Thymus (tissue), 14 donors: Measurements from ENCODE around the gene PUM2. TPM values are rescaled to one million over a fixed set of nuclear protein-coding genes. Genes with fewer than 3 reads are reported as not detected.

ENCODE experiments used
- DNase-seq, 9 donors: peaks; one replicate each; pipeline ENCODE4 v3.0.0-alpha.2; 2013; ENCODE audit warnings: low spot score in 9 of 9, low read depth in 6 of 9, missing footprints in 1 of 9
- H3K27ac ChIP-seq, 2 donors: one replicate each; pipeline ENCODE4 v1.5.1; 2013; ENCODE audit warnings: control low read depth in 1 of 2, low read depth in 1 of 2, low read length in 1 of 2, mild to moderate bottlenecking in 1 of 2, moderate library complexity in 1 of 2
- H3K27me3 ChIP-seq, 2 donors: one replicate each; pipeline ENCODE4 v1.5.1; 2013; ENCODE audit warnings: low read length in 1 of 2; ENCODE audit not compliant: control insufficient read depth in 2 of 2, insufficient read depth in 1 of 2
- H3K36me3 ChIP-seq, 2 donors: one replicate each; pipeline ENCODE4 v1.5.1; 2013; ENCODE audit warnings: low read length in 1 of 2, mild to moderate bottlenecking in 1 of 2, moderate library complexity in 1 of 2; ENCODE audit not compliant: control insufficient read depth in 2 of 2, insufficient read depth in 2 of 2
- H3K4me1 ChIP-seq, 2 donors: one replicate each; pipeline ENCODE4 v1.5.1; 2013; ENCODE audit warnings: low read length in 2 of 2; ENCODE audit not compliant: control insufficient read depth in 2 of 2, insufficient read depth in 2 of 2
- H3K4me3 ChIP-seq, 2 donors: one replicate each; pipeline ENCODE4 v1.5.1; 2013; ENCODE audit warnings: low read length in 2 of 2, control low read depth in 1 of 2, mild to moderate bottlenecking in 1 of 2
- H3K9me3 ChIP-seq, 2 donors: one replicate each; pipeline ENCODE4 v1.5.1; 2013; ENCODE audit warnings: low read length in 1 of 2, mild to moderate bottlenecking in 1 of 2; ENCODE audit not compliant: control insufficient read depth in 2 of 2, insufficient read depth in 1 of 2
- WGBS: extraction: QIAGEN DNeasy Blood & Tissue Kit; methylation state at CpG from one replicate; pipeline ENCODE4 v1.1.7; 2013; 5-methylcytosine and 5-hydroxymethylcytosine counted together
- long read RNA-seq, 10 donors: transcript quantifications; one replicate each; lab custom pipeline, GENCODE V29; 2026
- polyA plus RNA-seq: library from polyadenylated mRNA; stranded (reverse); fragments of 200-250 nt; gene quantifications from one replicate; pipeline ENCODE4 v1.2.3, GENCODE V29; 2013
- total RNA-seq: library from RNA; stranded (reverse); fragments of 120-200 nt; gene quantifications from one replicate; pipeline ENCODE4 v1.2.4, GENCODE V29; 2013
- donor health status: healthy.

The PUM2 gene, protein sequence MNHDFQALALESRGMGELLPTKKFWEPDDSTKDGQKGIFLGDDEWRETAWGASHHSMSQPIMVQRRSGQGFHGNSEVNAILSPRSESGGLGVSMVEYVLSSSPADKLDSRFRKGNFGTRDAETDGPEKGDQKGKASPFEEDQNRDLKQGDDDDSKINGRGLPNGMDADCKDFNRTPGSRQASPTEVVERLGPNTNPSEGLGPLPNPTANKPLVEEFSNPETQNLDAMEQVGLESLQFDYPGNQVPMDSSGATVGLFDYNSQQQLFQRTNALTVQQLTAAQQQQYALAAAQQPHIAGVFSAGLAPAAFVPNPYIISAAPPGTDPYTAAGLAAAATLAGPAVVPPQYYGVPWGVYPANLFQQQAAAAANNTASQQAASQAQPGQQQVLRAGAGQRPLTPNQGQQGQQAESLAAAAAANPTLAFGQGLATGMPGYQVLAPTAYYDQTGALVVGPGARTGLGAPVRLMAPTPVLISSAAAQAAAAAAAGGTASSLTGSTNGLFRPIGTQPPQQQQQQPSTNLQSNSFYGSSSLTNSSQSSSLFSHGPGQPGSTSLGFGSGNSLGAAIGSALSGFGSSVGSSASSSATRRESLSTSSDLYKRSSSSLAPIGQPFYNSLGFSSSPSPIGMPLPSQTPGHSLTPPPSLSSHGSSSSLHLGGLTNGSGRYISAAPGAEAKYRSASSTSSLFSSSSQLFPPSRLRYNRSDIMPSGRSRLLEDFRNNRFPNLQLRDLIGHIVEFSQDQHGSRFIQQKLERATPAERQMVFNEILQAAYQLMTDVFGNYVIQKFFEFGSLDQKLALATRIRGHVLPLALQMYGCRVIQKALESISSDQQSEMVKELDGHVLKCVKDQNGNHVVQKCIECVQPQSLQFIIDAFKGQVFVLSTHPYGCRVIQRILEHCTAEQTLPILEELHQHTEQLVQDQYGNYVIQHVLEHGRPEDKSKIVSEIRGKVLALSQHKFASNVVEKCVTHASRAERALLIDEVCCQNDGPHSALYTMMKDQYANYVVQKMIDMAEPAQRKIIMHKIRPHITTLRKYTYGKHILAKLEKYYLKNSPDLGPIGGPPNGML
- total RNA-seq (40.2 TPM), polyA plus RNA-seq (66.8 TPM)
- long read RNA-seq, donor 1: 0 reads
- long read RNA-seq, donor 2, partial matches to known transcripts: 82 of 83 reads
- long read RNA-seq, donor 2, other reads (novel, unspliced or antisense): 0 of 83 reads
- long read RNA-seq, donor 3, partial matches to known transcripts: 13 of 14 reads
- long read RNA-seq, donor 3, other reads (novel, unspliced or antisense): 0 of 14 reads
- long read RNA-seq, donor 4: 0 reads
- long read RNA-seq, donor 5, full-length matches to known transcripts: 2 of 35 reads
- long read RNA-seq, donor 5, partial matches to known transcripts: 33 of 35 reads
- long read RNA-seq, donor 5, other reads (novel, unspliced or antisense): 0 of 35 reads
- long read RNA-seq, donor 6, partial matches to known transcripts: 30 of 31 reads
- long read RNA-seq, donor 6, other reads (novel, unspliced or antisense): 0 of 31 reads
- long read RNA-seq, donor 7, partial matches to known transcripts: 10 of 10 reads
- long read RNA-seq, donor 7, other reads (novel, unspliced or antisense): 0 of 10 reads
- long read RNA-seq, donor 8: 0 reads
- long read RNA-seq, donor 9, partial matches to known transcripts: 10 of 10 reads
- long read RNA-seq, donor 9, other reads (novel, unspliced or antisense): 0 of 10 reads
- long read RNA-seq, donor 10, partial matches to known transcripts: 7 of 7 reads
- long read RNA-seq, donor 10, other reads (novel, unspliced or antisense): 0 of 7 reads

GRCh38 chr2:20350753-20351554 is at the start of gene PUM2:
PUM2 (minus strand) TSS chr2:20350844; CDS start chr2:20327360, 23,484 bp downstream.
- peak within 1 kb of the TSS; percentile 98 for H3K27ac ChIP-seq
- peaks cover 0 to 4% of the 10 kb centered on the region in 2 donors for H3K36me3 ChIP-seq
- H3K27me3 ChIP-seq: no peaks in the 10 kb centered on the region
- peak within 1 kb of the TSS; percentile 84 to 86 for H3K4me3 ChIP-seq
- peak; percentile 92 to 99 (median 96) for DNase-seq
- H3K4me1 ChIP-seq: peaks cover 16 to 31% of the 10 kb centered on the region in 2 donors
- no peaks in the 10 kb centered on the region for H3K9me3 ChIP-seq
- under 1% methylated on average over 65 of the region's 70 CpGs for WGBS

- H3K4me1 ChIP-seq: no peaks in the 10 kb centered on the region
- no peaks in the 10 kb centered on the region for H3K36me3 ChIP-seq
- WGBS: 90% methylated on average over 1 of the region's 1 CpG
- no peaks in the 10 kb centered on the region for H3K9me3 ChIP-seq
- no peak for DNase-seq
- no peak overlapping the region for H3K27ac ChIP-seq
- H3K27me3 ChIP-seq: peaks cover 0 to 2% of the 10 kb centered on the region in 2 donors
- no peak overlapping the region for H3K4me3 ChIP-seq
Measured at GRCh38 chr2:20400306-20400705, 49.7 kb upstream of the PUM2 start.

- peaks cover 0 to 2% of the 10 kb centered on the region in 2 donors for H3K27me3 ChIP-seq
- H3K36me3 ChIP-seq: no peaks in the 10 kb centered on the region
- H3K27ac ChIP-seq: no peak overlapping the region
- H3K4me1 ChIP-seq: no peaks in the 10 kb centered on the region
- no peaks in the 10 kb centered on the region for H3K9me3 ChIP-seq
- 80% methylated on average over 7 of the region's 7 CpGs for WGBS
- DNase-seq: no peak
- H3K4me3 ChIP-seq: no peak overlapping the region
Measured at GRCh38 chr2:20398956-20399567, 48.4 kb upstream of the PUM2 start.

DNA sequence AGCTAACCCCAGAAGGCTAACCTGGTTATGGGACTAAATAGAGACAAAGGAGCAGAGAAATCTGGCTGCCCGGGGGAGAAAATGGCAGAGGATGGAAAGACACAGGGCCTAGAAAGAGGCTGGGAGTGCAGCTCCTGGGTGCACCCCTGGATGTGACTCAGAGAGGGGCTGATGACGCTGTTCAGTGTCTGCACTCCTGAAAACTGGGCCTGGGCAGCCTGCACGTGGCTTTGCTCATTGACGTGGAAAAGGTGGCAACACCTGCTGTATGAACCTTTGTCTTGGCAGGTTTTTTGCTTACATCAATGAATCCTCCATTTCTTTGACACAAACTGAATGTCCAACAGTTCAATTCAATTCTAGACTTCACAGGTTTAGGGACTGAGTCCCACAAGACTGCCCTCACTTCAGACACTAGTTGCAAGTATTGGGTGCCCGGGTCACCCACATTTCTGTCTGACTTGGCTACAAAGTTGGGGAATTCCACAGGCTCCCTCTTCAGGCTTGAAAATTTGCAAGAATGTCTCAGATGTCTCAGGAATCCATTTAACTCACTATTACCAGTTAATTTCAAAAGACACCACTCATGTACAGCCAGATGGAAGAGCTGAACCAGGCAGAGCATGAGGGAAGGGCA is 47.3 kb upstream of the PUM2 start:
- 87% methylated on average over 5 of the region's 5 CpGs for WGBS
- Histone ChIP-seq H3K4me3 (no peak overlapping the region), H3K27ac (no peak overlapping the region), H3K27me3 (peaks cover 0 to 2% of the 10 kb centered on the region in 2 donors), H3K9me3 (no peaks in the 10 kb centered on the region), H3K36me3 (no peaks in the 10 kb centered on the region), H3K4me1 (no peaks in the 10 kb centered on the region)
- DNase-seq: no peak

DNA sequence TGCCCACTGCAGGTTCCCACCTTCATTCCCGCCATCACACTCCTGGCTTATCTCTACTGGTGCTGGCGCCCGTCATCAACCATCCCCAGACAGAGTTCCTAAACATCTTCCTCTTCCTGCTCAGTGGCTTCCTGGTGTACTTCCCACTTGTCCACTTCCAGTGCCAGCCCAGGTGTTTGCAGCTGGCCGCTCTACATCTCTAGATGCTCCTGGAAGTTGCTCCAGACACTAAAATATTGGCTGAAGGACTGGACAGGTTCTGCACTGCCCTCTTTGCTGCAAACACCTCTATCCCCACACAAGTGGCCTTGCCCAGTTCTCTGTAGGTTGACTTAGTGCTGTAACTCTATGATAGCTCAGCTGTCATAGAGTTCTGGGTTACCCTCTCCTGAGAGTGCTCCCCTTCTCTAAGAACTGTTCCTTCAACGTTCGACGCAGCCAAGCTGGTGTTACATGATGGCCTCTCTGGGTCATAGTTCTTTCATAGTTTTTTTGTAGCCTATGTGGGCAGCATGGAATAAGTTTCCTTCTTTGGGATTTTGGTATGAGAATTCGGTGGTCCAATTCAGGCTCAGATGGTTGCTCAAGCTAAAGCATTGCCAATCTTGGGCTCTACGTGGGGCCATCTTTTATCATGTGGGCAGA is 45.8 kb upstream of the PUM2 start:
- H3K4me1 ChIP-seq: no peaks in the 10 kb centered on the region
- DNase-seq: no peak
- no peaks in the 10 kb centered on the region for H3K36me3 ChIP-seq
- no peaks in the 10 kb centered on the region for H3K9me3 ChIP-seq
- no peak overlapping the region for H3K4me3 ChIP-seq
- WGBS: 96% methylated on average over 9 of the region's 9 CpGs
- H3K27me3 ChIP-seq: peaks cover 0 to 2% of the 10 kb centered on the region in 2 donors
- H3K27ac ChIP-seq: no peak overlapping the region

GRCh38 chr2:20393986-20394385 is 43.3 kb upstream of the PUM2 start:
- no peak for DNase-seq
- no peaks in the 10 kb centered on the region for H3K9me3 ChIP-seq
- no peak overlapping the region for H3K27ac ChIP-seq
- H3K36me3 ChIP-seq: no peaks in the 10 kb centered on the region
- peaks cover 0 to 6% of the 10 kb centered on the region in 2 donors for H3K27me3 ChIP-seq
- WGBS: 96% methylated on average over 4 of the region's 4 CpGs
- no peaks in the 10 kb centered on the region for H3K4me1 ChIP-seq
- no peak overlapping the region for H3K4me3 ChIP-seq
